Measurements from ENCODE around the gene PRICKLE1. TPM values are rescaled to one million over a fixed set of nuclear protein-coding genes. Genes with fewer than 3 reads are reported as not detected.

The PRICKLE1 gene
- total RNA-seq, 1 experiment from 2014 or later: 14.1 TPM

DNA sequence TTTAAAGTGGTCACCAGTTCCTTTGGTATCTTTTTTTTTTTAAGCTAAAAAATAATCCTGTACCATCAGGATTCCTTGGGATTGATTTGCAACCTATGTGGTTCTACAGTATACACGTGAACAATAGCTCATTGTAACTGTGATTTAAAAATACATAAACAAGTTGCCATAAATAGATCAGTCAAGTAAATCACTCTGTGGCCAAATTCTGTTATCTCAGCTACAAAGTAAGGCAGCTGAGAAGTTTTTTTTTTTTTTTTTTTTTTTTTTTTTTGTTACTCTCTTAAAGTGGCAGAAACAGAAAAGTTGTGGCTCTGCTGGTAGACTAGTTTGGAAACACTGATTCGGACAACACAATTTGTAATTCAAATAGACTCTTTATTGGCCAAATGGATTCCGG is 104.5 kb downstream of the PRICKLE1 start:
- no peak overlapping the region for H3K27ac Mint-ChIP-seq (ENCODE audit: low read depth, unreplicated experiment)

GRCh38 chr12:42483521-42483790 is 106.1 kb downstream of the PRICKLE1 start:
- Mint-ChIP-seq H3K4me3 (ENCODE audit: unreplicated experiment) (peak overlapping the region; percentile 91), H3K27me3 (ENCODE audit: insufficient read depth, unreplicated experiment) (no peaks in the 10 kb centered on the region), H3K27ac (ENCODE audit: low read depth, unreplicated experiment) (no peak overlapping the region), H3K9me3 (ENCODE audit: unreplicated experiment) (no peaks in the 10 kb centered on the region), H3K4me1 (ENCODE audit: insufficient read depth, unreplicated experiment) (peaks cover 8% of the 10 kb centered on the region), H3K36me3 (ENCODE audit: insufficient read depth, unreplicated experiment) (peaks cover 6% of the 10 kb centered on the region)
- POLR2A ChIA-PET: interaction anchor here (0.8 to 3.8 kb wide), 6 partner anchors 278 to 852 kb away, joined by 3 to 23 read pairs (median 3); no protein-coding TSS in a partner anchor
- intact Hi-C loops (cut with micrococcal nuclease): loop anchor here (5.0 kb wide), 3 partner anchors 104 to 356 kb away; partner anchors contain the start of genes PRICKLE1 and YAF2
- no TSS peak for BruUV-seq (replicated peaks)
- DNase-seq (ENCODE audit: unreplicated experiment): no peak
- CTCF ChIA-PET: interaction anchor here (0.6 to 5.1 kb wide), 34 partner anchors 9 to 1471 kb away, joined by 3 to 48 read pairs (median 4); no protein-coding TSS in a partner anchor
- TF ChIP-seq, protein P1, sequence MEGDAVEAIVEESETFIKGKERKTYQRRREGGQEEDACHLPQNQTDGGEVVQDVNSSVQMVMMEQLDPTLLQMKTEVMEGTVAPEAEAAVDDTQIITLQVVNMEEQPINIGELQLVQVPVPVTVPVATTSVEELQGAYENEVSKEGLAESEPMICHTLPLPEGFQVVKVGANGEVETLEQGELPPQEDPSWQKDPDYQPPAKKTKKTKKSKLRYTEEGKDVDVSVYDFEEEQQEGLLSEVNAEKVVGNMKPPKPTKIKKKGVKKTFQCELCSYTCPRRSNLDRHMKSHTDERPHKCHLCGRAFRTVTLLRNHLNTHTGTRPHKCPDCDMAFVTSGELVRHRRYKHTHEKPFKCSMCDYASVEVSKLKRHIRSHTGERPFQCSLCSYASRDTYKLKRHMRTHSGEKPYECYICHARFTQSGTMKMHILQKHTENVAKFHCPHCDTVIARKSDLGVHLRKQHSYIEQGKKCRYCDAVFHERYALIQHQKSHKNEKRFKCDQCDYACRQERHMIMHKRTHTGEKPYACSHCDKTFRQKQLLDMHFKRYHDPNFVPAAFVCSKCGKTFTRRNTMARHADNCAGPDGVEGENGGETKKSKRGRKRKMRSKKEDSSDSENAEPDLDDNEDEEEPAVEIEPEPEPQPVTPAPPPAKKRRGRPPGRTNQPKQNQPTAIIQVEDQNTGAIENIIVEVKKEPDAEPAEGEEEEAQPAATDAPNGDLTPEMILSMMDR (IDR thresholded peaks at IDR 0.05; ENCODE audit: unreplicated experiment): no peak

More for the DNA sequence above, 104.5 kb downstream of the PRICKLE1 start:
- H3K36me3 Mint-ChIP-seq (ENCODE audit: insufficient read depth, unreplicated experiment): peaks cover 7% of the 10 kb centered on the region
- DNase-seq (ENCODE audit: unreplicated experiment): no peak
- BruUV-seq (replicated peaks): no TSS peak
- no peak overlapping the region for H3K4me3 Mint-ChIP-seq (ENCODE audit: unreplicated experiment)
- TF ChIP-seq, protein P1 (IDR thresholded peaks at IDR 0.05; ENCODE audit: unreplicated experiment): no peak
- peaks cover 8% of the 10 kb centered on the region for H3K4me1 Mint-ChIP-seq (ENCODE audit: insufficient read depth, unreplicated experiment)
- intact Hi-C loops (cut with micrococcal nuclease): loop anchor here (5.0 kb wide), 3 partner anchors 102 to 358 kb away; partner anchors contain the start of genes PRICKLE1 and YAF2
- POLR2A ChIA-PET: interaction anchor here (0.6 to 1.7 kb wide), 4 partner anchors 11 to 800 kb away, joined by 3 to 7 read pairs (median 3); no protein-coding TSS in a partner anchor
- H3K27me3 Mint-ChIP-seq (ENCODE audit: insufficient read depth, unreplicated experiment): no peaks in the 10 kb centered on the region
- H3K9me3 Mint-ChIP-seq (ENCODE audit: unreplicated experiment): no peaks in the 10 kb centered on the region
- CTCF ChIA-PET: interaction anchor here (0.6 to 5.1 kb wide), 10 partner anchors 9 to 825 kb away, joined by 3 to 48 read pairs (median 4); no protein-coding TSS in a partner anchor

DNA sequence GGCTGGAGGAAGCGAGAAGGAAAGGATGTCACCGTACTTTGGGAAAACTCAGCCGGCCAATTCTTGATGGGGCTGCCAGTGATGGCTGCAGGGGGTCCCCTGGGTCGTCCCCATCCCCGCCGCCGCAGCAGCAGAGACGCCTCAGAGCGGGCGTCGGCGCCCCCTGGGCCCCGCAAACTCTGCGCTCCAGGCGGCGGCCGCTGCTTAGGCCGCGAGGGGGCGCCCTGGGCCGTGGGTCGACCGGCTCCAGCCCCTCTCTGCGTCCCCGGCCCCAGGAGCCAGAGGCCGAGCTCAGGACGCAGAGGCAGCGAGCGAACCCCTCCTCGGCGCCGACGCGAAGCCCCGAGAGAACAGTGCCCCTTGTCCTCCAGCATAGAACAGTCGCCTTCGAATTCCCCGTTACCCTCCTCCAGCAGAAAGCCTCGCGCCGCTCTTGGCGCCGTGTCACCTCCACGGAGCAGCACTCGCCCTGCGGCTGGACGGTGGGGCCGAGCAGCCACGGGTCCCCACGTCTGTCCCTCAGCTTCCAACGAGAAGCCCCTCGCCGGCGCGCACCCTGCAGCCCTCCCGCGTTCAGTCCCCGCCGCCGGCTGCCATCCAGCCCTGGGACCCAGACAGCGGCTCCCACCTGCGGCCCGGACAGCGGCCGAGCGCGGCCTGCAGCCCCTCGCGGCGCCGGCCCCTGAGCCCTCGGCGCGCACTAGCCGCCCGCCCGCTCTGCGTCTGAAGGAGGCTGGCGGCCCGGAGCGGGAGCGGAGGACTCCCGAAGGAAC is 106.6 kb downstream of the PRICKLE1 start:
- no peak overlapping the region for H3K27ac Mint-ChIP-seq (ENCODE audit: low read depth, unreplicated experiment)
- CTCF ChIA-PET: interaction anchor here (0.6 to 5.1 kb wide), 46 partner anchors 9 to 1506 kb away, joined by 3 to 48 read pairs (median 4); no protein-coding TSS in a partner anchor
- no peaks in the 10 kb centered on the region for H3K27me3 Mint-ChIP-seq (ENCODE audit: insufficient read depth, unreplicated experiment)
- H3K4me1 Mint-ChIP-seq (ENCODE audit: insufficient read depth, unreplicated experiment): peaks cover 8% of the 10 kb centered on the region
- no peaks in the 10 kb centered on the region for H3K9me3 Mint-ChIP-seq (ENCODE audit: unreplicated experiment)
- peak; percentile 61 for DNase-seq (ENCODE audit: unreplicated experiment)
- BruUV-seq (replicated peaks): no TSS peak
- intact Hi-C loops (cut with micrococcal nuclease): loop anchor here (1.0 to 5.0 kb wide), 6 partner anchors 86 to 856 kb away; partner anchors contain the start of genes PRICKLE1 and YAF2
- H3K4me3 Mint-ChIP-seq (ENCODE audit: unreplicated experiment): peak overlapping the region; percentile 91
- H3K36me3 Mint-ChIP-seq (ENCODE audit: insufficient read depth, unreplicated experiment): peaks cover 6% of the 10 kb centered on the region
- POLR2A ChIA-PET: interaction anchor here (0.7 to 3.8 kb wide), 8 partner anchors 35 to 802 kb away, joined by 3 to 23 read pairs (median 3); no protein-coding TSS in a partner anchor
- TF ChIP-seq, protein P1 (IDR thresholded peaks at IDR 0.05; ENCODE audit: unreplicated experiment): peak; percentile 82
